Sigmoid colon (tissue), 7 donors: ENCODE measurements around the gene IQGAP2. TPM values are rescaled to one million over a fixed set of nuclear protein-coding genes. Genes with fewer than 3 reads are reported as not detected.

Experiments used
- DNase-seq: peaks from one replicate; pipeline ENCODE4 v3.0.0-alpha.2; 2019
- H3K27ac ChIP-seq, 4 donors: fragments of 200-600 bp; sonication (generic); one replicate each; pipeline ENCODE4 v1.5.1; 2016 to 2019; ENCODE audit warnings: mild to moderate bottlenecking in 1 of 4
- H3K27me3 ChIP-seq, 3 donors: fragments of 200-600 bp; sonication (generic); one replicate each; pipeline ENCODE4 v1.5.1; 2019; ENCODE audit warnings: mild to moderate bottlenecking in 1 of 3
- H3K36me3 ChIP-seq, 4 donors: fragments of 200-600 bp; sonication (generic); one replicate each; pipeline ENCODE4 v1.5.1; 2016 to 2019
- H3K4me1 ChIP-seq, 4 donors: fragments of 200-600 bp; sonication (generic); one replicate each; pipeline ENCODE4 v1.5.1; 2017 to 2019
- H3K4me3 ChIP-seq, 4 donors: fragments of 200-600 bp; sonication (generic); one replicate each; pipeline ENCODE4 v1.5.1; 2017 to 2019; ENCODE audit warnings: mild to moderate bottlenecking in 2 of 4, moderate library complexity in 1 of 4
- H3K9me3 ChIP-seq, 4 donors: fragments of 200-600 bp in 3 of 4; sonication (generic) in 3 of 4; one replicate each; pipeline versions ENCODE4 v1.5.1 to v1.6.1; 2013 to 2019
- CTCF ChIP-seq, 4 experiments: fragments of 450-650 bp in 3 of 4; fragments of 200-600 bp in 1 of 4; IDR thresholded peaks; one replicate each; pipeline ENCODE4 v1.5.1; 2016 to 2019; ENCODE audit warnings: antibody characterized with exemption in 4 of 4, mild to moderate bottlenecking in 3 of 4, moderate library complexity in 2 of 4
- EP300 ChIP-seq, 4 donors: sonication (generic); formaldehyde crosslinking; IDR thresholded peaks; one replicate each; pipeline ENCODE4 v1.6.1; 2017; ENCODE audit warnings: antibody characterized with exemption in 4 of 4
- POLR2A ChIP-seq, 2 donors: fragments of 450-650 bp; IDR thresholded peaks; one replicate each; pipeline ENCODE4 v1.6.1; 2016; ENCODE audit warnings: antibody characterized with exemption in 2 of 2, mild to moderate bottlenecking in 2 of 2, moderate library complexity in 2 of 2
- POLR2AphosphoS5 ChIP-seq, 4 donors: sonication (generic); formaldehyde crosslinking; IDR thresholded peaks; one replicate each; pipeline ENCODE4 v1.6.1; 2017; ENCODE audit warnings: antibody characterized with exemption in 4 of 4
- WGBS, 2 donors: extraction: QIAGEN DNeasy Blood & Tissue Kit; methylation state at CpG; one replicate each; pipeline ENCODE4 v1.1.7; 2013; 5-methylcytosine and 5-hydroxymethylcytosine counted together
- intact Hi-C: fragments of 100-400 bp; cut with DNase I; formaldehyde crosslinking; loops from one replicate; pipeline ENCODE4 v1.15.1; 2023
- polyA plus RNA-seq, 3 donors: library from polyadenylated mRNA; stranded (reverse); fragments of 200-250 nt; gene quantifications; one replicate each; pipeline ENCODE4 v1.2.3, GENCODE V29; 2013
- total RNA-seq, 4 donors: library from RNA; depleted of rRNA; stranded (reverse); fragments of >200 nt; gene quantifications; one replicate each; pipeline ENCODE4 v1.1.0, GENCODE V29; 2016
- donor health status: healthy with polysubstance abuse.
- donor health status: Bipolar disorder and iron deficiency.
- donor health status: healthy.

IQGAP2 gene
- total and polyA plus RNA-seq, 7 donors: 15.0 to 85.3 (median 24.6) TPM

GRCh38 chr5:76525956-76526355 lies 122.9 kb downstream of the IQGAP2 start:
- intact Hi-C loops: no loop called here
- TF ChIP-seq POLR2A (IDR thresholded peaks at IDR 0.05) (no peak), CTCF (IDR thresholded peaks at IDR 0.05) (no peak), EP300 (IDR thresholded peaks at IDR 0.05) (no peak), POLR2AphosphoS5 (IDR thresholded peaks at IDR 0.05) (no peak)
- 78 to 92% methylated on average over 2 of the region's 2 CpGs for WGBS, 2 donors
- H3K27me3 ChIP-seq: no peaks in the 10 kb centered on the region
- DNase-seq: no peak
- no peaks in the 10 kb centered on the region for H3K9me3 ChIP-seq
- H3K4me1 ChIP-seq: no peaks in the 10 kb centered on the region
- no peak overlapping the region for H3K27ac ChIP-seq
- no peak overlapping the region for H3K4me3 ChIP-seq
- H3K36me3 ChIP-seq: no peaks in the 10 kb centered on the region

- intact Hi-C loops: no loop called here
- no peaks in the 10 kb centered on the region for H3K9me3 ChIP-seq
- no peaks in the 10 kb centered on the region for H3K4me1 ChIP-seq
- H3K36me3 ChIP-seq: no peaks in the 10 kb centered on the region
- DNase-seq: no peak
- no peak overlapping the region for H3K4me3 ChIP-seq
- no peaks in the 10 kb centered on the region for H3K27me3 ChIP-seq
- whole genome bisulfite sequencing, 2 donors: 67 to 87% methylated on average over 2 of the region's 2 CpGs
- TF ChIP-seq EP300 (IDR thresholded peaks at IDR 0.05) (no peak), POLR2AphosphoS5 (IDR thresholded peaks at IDR 0.05) (no peak), POLR2A (IDR thresholded peaks at IDR 0.05) (no peak), CTCF (IDR thresholded peaks at IDR 0.05) (no peak)
- no peak overlapping the region for H3K27ac ChIP-seq
Observed at GRCh38 chr5:76526950-76527583, 124.0 kb downstream of the IQGAP2 start.

GRCh38 chr5:76527685-76528161 lies 124.6 kb downstream of the IQGAP2 start:
- WGBS, 2 donors: 91 to 95% methylated on average over 2 of the region's 2 CpGs
- no peaks in the 10 kb centered on the region for H3K9me3 ChIP-seq
- TF ChIP-seq EP300 (IDR thresholded peaks at IDR 0.05) (no peak), POLR2AphosphoS5 (IDR thresholded peaks at IDR 0.05) (no peak), POLR2A (IDR thresholded peaks at IDR 0.05) (no peak), CTCF (IDR thresholded peaks at IDR 0.05) (no peak)
- no peaks in the 10 kb centered on the region for H3K4me1 ChIP-seq
- no peak overlapping the region for H3K4me3 ChIP-seq
- H3K36me3 ChIP-seq: no peaks in the 10 kb centered on the region
- no peaks in the 10 kb centered on the region for H3K27me3 ChIP-seq
- intact Hi-C loops: no loop called here
- DNase-seq: no peak
- no peak overlapping the region for H3K27ac ChIP-seq

- H3K27me3 ChIP-seq: no peaks in the 10 kb centered on the region
- intact Hi-C loops: no loop called here
- H3K4me3 ChIP-seq: no peak overlapping the region
- H3K4me1 ChIP-seq: no peaks in the 10 kb centered on the region
- DNase-seq: no peak
- H3K27ac ChIP-seq: no peak overlapping the region
- WGBS, 2 donors: 88 to 95% methylated on average over 2 of the region's 2 CpGs
- H3K9me3 ChIP-seq: no peaks in the 10 kb centered on the region
- H3K36me3 ChIP-seq: no peaks in the 10 kb centered on the region
- TF ChIP-seq CTCF (IDR thresholded peaks at IDR 0.05) (no peak), POLR2A (IDR thresholded peaks at IDR 0.05) (no peak), POLR2AphosphoS5 (IDR thresholded peaks at IDR 0.05) (no peak), EP300 (IDR thresholded peaks at IDR 0.05) (no peak)
Observed at GRCh38 chr5:76528547-76529331, 125.7 kb downstream of the IQGAP2 start.
